SH-SY5Y (cell line): Measurements from ENCODE around the gene PITRM1.

Experiments used
- GATA2 ChIP-seq: IDR thresholded peaks from 2 replicates; pipeline ENCODE4 v1.6.1; 2011; ENCODE audit warnings: mild to moderate bottlenecking, low read depth, low read length
- GATA3 ChIP-seq: IDR thresholded peaks from 2 replicates; pipeline ENCODE4 v1.6.1; 2011; ENCODE audit warnings: low read depth, mild to moderate bottlenecking, low read length, moderate library complexity

GRCh38 chr10:3095373-3096139 lies 77.0 kb downstream of the PITRM1 start:
- no peak for TF ChIP-seq GATA3
- no peak for TF ChIP-seq GATA2
